Lower leg skin (tissue), 3 donors: Measurements from ENCODE around the gene C1orf167.

ENCODE experiments used
- POLR2A ChIP-seq, 2 donors: fragments of 450-650 bp; IDR thresholded peaks; one replicate each; pipeline ENCODE4 v1.6.1; 2016 to 2017; ENCODE audit warnings: antibody characterized with exemption in 2 of 2, mild to moderate bottlenecking in 1 of 2, moderate library complexity in 1 of 2
- TF ChIP-seq, protein P1 (sequence below), 3 donors: fragments of 450-650 bp; IDR thresholded peaks; one replicate each; pipeline ENCODE4 v1.5.1; 2016; ENCODE audit warnings: antibody characterized with exemption in 3 of 3, mild to moderate bottlenecking in 3 of 3, moderate library complexity in 2 of 3

DNA sequence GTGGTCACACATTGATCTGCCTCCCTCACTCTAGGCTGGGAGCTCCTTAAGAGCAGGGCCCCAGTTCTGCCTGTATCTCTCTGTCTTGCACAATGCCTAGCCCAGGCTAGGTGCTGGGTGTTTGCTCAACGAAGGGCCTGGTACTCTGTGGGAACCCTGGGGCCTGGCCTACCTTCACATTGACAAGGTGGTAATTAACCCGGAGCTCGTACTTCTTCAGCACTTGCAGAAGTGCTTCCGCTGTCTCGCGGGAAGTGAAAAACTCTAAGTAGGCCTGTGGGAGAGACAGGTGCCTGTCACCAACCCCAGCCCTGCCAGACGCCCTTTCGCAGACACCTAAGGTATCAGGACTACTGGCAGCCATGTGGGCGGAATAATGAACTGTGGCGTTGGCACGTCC, 30.1 kb downstream of the C1orf167 start:
- TF ChIP-seq, protein P1, sequence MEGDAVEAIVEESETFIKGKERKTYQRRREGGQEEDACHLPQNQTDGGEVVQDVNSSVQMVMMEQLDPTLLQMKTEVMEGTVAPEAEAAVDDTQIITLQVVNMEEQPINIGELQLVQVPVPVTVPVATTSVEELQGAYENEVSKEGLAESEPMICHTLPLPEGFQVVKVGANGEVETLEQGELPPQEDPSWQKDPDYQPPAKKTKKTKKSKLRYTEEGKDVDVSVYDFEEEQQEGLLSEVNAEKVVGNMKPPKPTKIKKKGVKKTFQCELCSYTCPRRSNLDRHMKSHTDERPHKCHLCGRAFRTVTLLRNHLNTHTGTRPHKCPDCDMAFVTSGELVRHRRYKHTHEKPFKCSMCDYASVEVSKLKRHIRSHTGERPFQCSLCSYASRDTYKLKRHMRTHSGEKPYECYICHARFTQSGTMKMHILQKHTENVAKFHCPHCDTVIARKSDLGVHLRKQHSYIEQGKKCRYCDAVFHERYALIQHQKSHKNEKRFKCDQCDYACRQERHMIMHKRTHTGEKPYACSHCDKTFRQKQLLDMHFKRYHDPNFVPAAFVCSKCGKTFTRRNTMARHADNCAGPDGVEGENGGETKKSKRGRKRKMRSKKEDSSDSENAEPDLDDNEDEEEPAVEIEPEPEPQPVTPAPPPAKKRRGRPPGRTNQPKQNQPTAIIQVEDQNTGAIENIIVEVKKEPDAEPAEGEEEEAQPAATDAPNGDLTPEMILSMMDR (IDR thresholded peaks at IDR 0.05): no peak
- TF ChIP-seq POLR2A (IDR thresholded peaks at IDR 0.05): no peak
